IgD-negative memory B cell (primary cell): Measurements from ENCODE around the gene PTPDC1. TPM values are rescaled to one million over a fixed set of nuclear protein-coding genes. Genes with fewer than 3 reads are reported as not detected.
"Not testable (repeated sequence)": the region's sequence is repeated elsewhere in the genome, so short reads cannot be mapped to it uniquely, and the experiment has no call there.

Source experiments
- H3K27ac Mint-ChIP-seq, 3 donors: one replicate each; pipeline ENCODE4 v1.8.0; 2020 to 2022; ENCODE audit warnings: mild to moderate bottlenecking in 3 of 3, mixed read lengths in 3 of 3, moderate library complexity in 1 of 3
- H3K27me3 Mint-ChIP-seq: one replicate; pipeline ENCODE4 v1.8.0; 2021; ENCODE audit warnings: mixed read lengths
- H3K36me3 Mint-ChIP-seq: one replicate; pipeline ENCODE4 v1.8.0; 2020; ENCODE audit warnings: mild to moderate bottlenecking, mixed read lengths
- H3K4me1 Mint-ChIP-seq, 3 donors: one replicate each; pipeline ENCODE4 v1.8.0; 2020 to 2022; ENCODE audit warnings: mixed read lengths in 3 of 3, mild to moderate bottlenecking in 1 of 3
- H3K4me3 Mint-ChIP-seq, 4 donors: one replicate each; pipeline ENCODE4 v1.8.0; 2020 to 2022; ENCODE audit warnings: mild to moderate bottlenecking in 4 of 4, mixed read lengths in 4 of 4, moderate library complexity in 3 of 4
- H3K9me3 Mint-ChIP-seq, 3 donors: one replicate each; pipeline ENCODE4 v1.8.0; 2020 to 2021; ENCODE audit warnings: mixed read lengths in 3 of 3, mild to moderate bottlenecking in 1 of 3
- polyA plus RNA-seq: library from polyadenylated mRNA; unstranded; fragments of 300-500 nt; fragmentation: Illumina TruSeq; gene quantifications from one replicate; pipeline ENCODE4 v1.2.3, GENCODE V29; 2021

The PTPDC1 gene
- polyA plus RNA-seq, 1 donor from 2014 or later, result 2.7 TPM

DNA sequence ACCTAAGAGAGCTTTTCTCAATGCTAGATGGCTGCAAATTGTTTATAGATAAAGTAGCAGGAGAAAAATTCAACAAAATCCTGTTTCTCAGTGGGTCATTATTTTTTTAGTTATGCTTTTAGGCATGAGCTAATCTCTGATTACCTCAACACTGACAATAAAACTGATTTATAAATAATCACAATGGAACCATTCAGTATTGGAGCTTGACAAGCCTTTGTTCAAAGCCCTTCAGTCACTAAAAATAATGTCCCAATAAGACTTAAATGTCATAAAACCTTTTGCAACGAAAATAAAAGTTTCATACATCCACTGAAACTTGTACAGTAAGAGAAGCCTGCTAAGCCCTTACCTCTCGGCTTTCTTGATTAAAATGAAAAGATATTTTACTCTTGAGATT is 27.2 kb downstream of the PTPDC1 start:
- H3K27me3 Mint-ChIP-seq, result no peaks in the 10 kb centered on the region
- H3K4me1 Mint-ChIP-seq, result no peaks in the 10 kb centered on the region
- H3K4me3 Mint-ChIP-seq, result no peak overlapping the region
- no peak overlapping the region for H3K27ac Mint-ChIP-seq
- H3K9me3 Mint-ChIP-seq, result peaks cover 0 to 4% (median 0%) of the 10 kb centered on the region in 3 donors
- H3K36me3 Mint-ChIP-seq, result no peaks in the 10 kb centered on the region

DNA sequence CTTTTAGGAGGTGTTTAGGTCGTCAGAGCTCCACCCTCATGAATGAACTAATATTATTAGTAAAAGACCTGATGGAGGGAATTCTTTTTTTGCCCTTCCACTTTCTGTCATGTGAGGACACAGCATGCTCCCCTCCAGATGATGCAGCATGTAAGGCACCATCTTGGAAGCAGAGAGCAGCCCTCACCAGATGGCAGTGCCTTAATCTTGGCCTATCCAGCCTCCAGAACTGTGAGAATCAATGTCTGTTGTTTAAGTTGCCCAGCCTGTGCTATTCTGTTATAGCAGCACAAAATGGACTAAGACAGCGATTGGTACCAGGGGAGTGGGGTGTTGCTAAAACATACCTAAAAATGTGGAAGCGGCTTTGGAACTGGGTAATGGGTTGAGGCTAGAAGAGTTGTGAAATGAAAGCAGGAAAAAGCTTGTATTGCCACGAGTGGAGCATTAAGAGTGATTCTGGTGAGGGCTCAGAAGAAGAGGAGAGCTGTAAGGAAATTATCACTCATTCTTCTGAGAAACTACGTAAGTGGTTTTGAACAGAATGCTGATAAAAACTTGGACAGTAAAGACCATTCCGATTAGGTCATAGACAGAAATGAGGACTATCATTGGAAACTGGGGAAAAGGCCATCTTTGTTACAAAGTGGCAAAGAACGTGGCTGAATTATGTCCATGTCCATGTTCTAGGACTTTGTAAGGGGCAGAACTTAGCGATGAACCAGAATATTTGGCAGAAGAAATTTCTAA is 28.6 kb downstream of the PTPDC1 start:
- H3K27ac Mint-ChIP-seq, result no peak overlapping the region
- peaks cover 0 to 4% (median 0%) of the 10 kb centered on the region in 3 donors for H3K9me3 Mint-ChIP-seq
- H3K27me3 Mint-ChIP-seq, result no peaks in the 10 kb centered on the region
- H3K4me3 Mint-ChIP-seq, result no peak overlapping the region
- H3K4me1 Mint-ChIP-seq, result no peaks in the 10 kb centered on the region
- H3K36me3 Mint-ChIP-seq, result no peaks in the 10 kb centered on the region

DNA sequence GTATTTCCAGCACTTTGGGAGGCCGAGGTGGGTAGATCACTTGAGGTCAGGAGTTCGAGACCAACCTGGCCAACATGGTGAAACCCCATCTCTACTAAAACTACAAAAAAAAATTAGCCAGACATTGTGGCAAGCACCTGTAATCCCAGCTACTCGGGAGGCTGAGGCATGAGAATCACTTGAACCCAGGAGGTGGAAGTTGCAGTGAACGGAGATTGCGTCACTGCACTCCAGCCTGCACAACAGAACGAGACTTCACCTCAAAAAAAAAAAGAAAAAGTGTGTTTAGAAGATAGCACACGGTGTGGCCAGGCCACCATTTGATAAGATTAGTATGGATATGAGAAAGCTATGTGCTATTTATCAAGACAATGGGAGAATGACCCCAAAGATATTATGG is 35.8 kb downstream of the PTPDC1 start:
- H3K4me3 Mint-ChIP-seq, result not testable (repeated sequence)

DNA sequence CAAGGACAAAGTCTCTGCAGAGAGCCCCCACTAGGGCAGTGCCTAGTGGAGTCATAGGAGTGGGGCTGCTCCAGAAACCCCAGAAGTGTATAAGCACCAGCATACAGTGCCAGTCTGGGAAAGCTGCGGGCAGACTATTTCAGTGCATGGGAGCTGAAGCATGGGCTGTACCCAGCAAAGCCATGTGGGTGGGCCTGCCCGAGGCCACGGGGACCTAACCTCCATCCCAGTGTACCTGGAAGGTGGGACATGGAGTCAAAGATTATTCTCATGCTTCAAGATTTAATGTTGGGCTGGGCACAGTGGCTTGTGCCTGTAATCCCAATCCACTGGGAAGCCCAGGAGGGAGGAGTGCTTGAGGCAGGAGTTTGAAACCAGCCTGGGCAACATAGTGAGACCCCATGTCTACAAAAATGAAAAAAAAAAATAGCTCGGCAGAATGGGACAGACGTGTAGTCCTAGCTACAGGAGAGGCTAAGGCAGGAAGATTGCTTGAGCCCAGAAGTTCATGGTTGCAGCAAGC is 36.7 kb downstream of the PTPDC1 start:
- H3K27me3 Mint-ChIP-seq, result no peaks in the 10 kb centered on the region
- no peak overlapping the region for H3K4me3 Mint-ChIP-seq
- H3K36me3 Mint-ChIP-seq, result peaks cover 2% of the 10 kb centered on the region
- no peaks in the 10 kb centered on the region for H3K4me1 Mint-ChIP-seq
- peaks cover 0 to 5% (median 3%) of the 10 kb centered on the region in 3 donors for H3K9me3 Mint-ChIP-seq
- H3K27ac Mint-ChIP-seq, result no peak overlapping the region

More for the DNA sequence above, 35.8 kb downstream of the PTPDC1 start:
- H3K4me1 Mint-ChIP-seq, H3K27me3 Mint-ChIP-seq, H3K9me3 Mint-ChIP-seq, H3K36me3 Mint-ChIP-seq: not testable (repeated sequence)
- H3K27ac Mint-ChIP-seq, result peak overlapping the region in 1 of 3 donors; percentile 50

DNA sequence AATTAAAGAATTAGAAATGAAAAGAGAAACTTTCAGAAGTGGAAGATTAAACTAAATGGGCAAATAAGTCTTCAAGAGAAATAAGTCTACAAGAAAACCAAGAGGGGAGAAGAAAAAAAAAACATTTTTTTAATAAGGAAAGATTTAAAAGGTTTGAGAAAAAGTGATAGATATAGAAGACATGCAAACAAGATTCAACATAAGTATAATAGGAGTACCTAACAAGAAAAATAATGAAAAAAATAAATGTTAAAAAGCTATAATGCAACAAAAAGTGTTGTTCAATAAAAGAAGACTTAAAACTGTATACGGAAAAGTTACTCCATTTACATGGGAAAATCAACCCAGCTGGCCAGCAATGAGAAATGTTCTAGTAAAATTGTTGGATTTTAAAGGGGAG is 42.6 kb downstream of the PTPDC1 start:
- H3K4me1 Mint-ChIP-seq, result no peaks in the 10 kb centered on the region
- peaks cover 2% of the 10 kb centered on the region for H3K36me3 Mint-ChIP-seq
- no peak overlapping the region for H3K4me3 Mint-ChIP-seq
- H3K27ac Mint-ChIP-seq, result no peak overlapping the region
- H3K9me3 Mint-ChIP-seq, result peaks cover 5 to 30% (median 27%) of the 10 kb centered on the region in 3 donors
- H3K27me3 Mint-ChIP-seq, result peaks cover 3% of the 10 kb centered on the region

DNA sequence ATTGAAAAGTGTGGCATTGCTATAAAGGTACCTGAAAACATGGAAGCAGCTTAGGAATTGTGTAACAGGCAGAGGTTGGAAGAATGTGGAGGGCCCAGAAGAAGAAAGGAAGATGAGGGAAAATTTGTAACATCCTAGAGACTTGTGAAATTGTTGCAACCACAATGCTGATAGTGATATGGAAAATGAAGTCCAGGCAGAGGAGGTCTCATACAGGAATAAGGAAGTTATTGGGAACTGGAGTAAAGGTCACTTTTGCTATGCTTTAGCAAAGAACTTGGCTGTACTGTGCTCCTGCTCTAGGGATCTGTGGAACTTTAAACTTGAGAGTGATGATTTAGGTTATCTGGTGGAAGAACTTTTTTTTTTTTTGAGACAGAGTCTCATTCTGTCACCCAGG is 43.5 kb downstream of the PTPDC1 start:
- H3K4me3 Mint-ChIP-seq, result no peak overlapping the region
- peaks cover 3% of the 10 kb centered on the region for H3K27me3 Mint-ChIP-seq
- peaks cover 5 to 30% (median 27%) of the 10 kb centered on the region in 3 donors for H3K9me3 Mint-ChIP-seq
- peaks cover 2% of the 10 kb centered on the region for H3K36me3 Mint-ChIP-seq
- H3K27ac Mint-ChIP-seq, result peak overlapping the region in 1 of 3 donors; percentile 6
- H3K4me1 Mint-ChIP-seq, result no peaks in the 10 kb centered on the region

DNA sequence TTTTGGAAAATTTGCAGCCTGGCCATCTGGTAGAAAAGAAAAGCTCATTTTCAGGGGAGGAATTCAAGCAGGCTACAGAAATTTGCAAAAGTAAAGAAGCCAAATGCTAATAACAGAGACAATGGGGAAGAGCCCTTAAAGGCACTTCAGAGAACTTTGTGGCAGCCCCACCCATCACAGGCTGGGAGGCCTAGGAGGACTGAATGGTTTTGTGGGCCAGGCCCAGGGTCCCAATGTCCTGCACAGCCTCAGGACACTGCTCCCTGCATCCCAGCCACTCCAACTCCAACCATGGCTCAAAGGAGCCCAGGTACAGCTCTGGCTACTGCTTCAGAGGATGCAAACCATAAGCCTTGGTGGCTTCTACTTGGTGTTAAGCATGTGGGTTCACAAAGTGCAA is 44.3 kb downstream of the PTPDC1 start:
- Mint-ChIP-seq H3K27ac (no peak overlapping the region), H3K36me3 (no peaks in the 10 kb centered on the region), H3K4me3 (peak overlapping the region in 1 of 4 donors; percentile 32), H3K9me3 (peaks cover 5 to 30% (median 30%) of the 10 kb centered on the region in 3 donors), H3K4me1 (no peaks in the 10 kb centered on the region), H3K27me3 (peaks cover 3% of the 10 kb centered on the region)

DNA sequence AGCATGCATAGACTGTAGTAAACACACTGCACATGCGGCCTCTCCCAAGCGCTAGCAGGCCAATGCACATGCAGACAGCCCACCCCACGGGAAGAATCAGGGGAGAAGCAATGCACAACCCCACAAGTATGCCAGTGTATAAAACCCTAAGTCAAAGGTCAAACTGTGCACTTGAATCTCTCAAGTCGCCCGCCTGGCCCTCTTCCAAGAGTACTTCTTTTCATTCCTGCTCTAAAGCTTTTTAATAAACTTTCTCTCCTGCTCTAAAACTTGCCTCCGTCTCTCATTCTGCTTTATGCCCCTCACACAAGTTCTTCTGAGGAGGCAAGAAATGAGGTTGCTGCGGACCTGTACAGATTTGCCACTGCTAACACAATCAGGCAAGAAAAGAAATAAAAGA is 50.4 kb downstream of the PTPDC1 start:
- H3K36me3 Mint-ChIP-seq, result peaks cover 2% of the 10 kb centered on the region
- H3K9me3 Mint-ChIP-seq, result peaks cover 0 to 5% (median 2%) of the 10 kb centered on the region in 3 donors
- peaks cover 6 to 8% (median 7%) of the 10 kb centered on the region in 3 donors for H3K4me1 Mint-ChIP-seq
- peak overlapping the region in 1 of 4 donors; percentile 43 for H3K4me3 Mint-ChIP-seq
- H3K27me3 Mint-ChIP-seq, result peaks cover 4% of the 10 kb centered on the region
- H3K27ac Mint-ChIP-seq, result no peak overlapping the region

DNA sequence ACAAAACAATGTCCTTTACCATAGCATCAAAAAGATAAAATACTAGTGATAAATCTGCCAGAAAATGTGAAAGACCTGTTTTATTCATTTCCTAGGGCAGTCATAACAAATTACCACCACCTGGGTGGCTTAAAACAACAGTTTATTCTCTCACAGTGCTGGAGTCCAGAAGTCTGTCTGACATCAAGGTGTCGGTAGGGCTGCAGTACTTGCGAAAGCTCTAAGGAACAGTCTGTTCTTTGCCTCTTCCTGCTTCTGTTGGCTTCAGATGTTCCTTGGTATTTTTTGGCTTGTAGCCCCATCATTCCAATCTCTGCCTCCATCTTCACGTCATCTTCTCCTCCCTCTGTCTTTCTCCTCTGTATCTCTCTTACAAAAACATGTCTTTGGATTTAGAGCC is 51.0 kb downstream of the PTPDC1 start:
- H3K27me3 Mint-ChIP-seq, result peaks cover 4% of the 10 kb centered on the region
- H3K27ac Mint-ChIP-seq, result no peak overlapping the region
- peaks cover 12 to 13% (median 12%) of the 10 kb centered on the region in 3 donors for H3K4me1 Mint-ChIP-seq
- no peak overlapping the region for H3K4me3 Mint-ChIP-seq
- H3K36me3 Mint-ChIP-seq, result peaks cover 2% of the 10 kb centered on the region
- H3K9me3 Mint-ChIP-seq, result peaks cover 0 to 3% (median 0%) of the 10 kb centered on the region in 3 donors

DNA sequence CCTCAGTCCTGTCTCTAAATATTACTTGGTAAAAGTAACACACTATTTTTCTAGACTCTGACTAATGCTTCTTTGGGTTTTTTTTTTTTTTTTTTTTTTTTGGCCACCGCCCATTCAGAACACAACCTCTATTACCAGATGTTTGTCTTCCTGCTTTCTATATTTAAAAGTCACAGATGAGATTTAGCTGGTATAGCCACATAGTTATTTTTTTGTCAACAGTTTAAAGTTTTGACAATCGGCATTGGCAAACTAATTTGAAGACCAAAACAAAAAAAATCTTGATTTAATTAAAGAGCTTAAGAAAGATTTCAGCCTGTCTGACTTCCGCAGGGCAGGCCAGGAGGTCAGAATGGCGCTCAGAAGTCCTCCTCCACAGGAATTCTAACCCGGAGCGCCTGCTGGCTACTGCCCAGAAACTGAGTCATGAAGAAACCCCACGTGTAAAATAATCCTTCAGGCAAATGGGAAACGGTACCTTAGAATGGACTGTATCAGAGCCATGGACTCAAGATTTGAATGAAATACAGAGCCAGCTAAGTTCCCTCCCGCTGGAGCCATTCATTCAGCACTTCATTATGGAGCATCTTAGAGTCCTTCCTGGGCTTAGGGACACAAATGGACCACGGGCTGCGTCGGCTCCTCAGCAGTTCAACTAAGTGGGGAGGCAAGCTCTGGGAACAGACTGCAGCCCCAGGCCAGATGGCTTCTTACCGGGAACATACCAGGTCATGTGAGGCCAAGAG is 55.6 kb downstream of the PTPDC1 start:
- Mint-ChIP-seq H3K36me3 (peaks cover 2% of the 10 kb centered on the region), H3K4me3 (peak overlapping the region in 3 of 4 donors; percentile 25 to 84 (median 72)), H3K9me3 (no peaks in the 10 kb centered on the region), H3K4me1 (peaks cover 16 to 21% (median 20%) of the 10 kb centered on the region in 3 donors), H3K27ac (peak overlapping the region in 1 of 3 donors; percentile 59), H3K27me3 (no peaks in the 10 kb centered on the region)

DNA sequence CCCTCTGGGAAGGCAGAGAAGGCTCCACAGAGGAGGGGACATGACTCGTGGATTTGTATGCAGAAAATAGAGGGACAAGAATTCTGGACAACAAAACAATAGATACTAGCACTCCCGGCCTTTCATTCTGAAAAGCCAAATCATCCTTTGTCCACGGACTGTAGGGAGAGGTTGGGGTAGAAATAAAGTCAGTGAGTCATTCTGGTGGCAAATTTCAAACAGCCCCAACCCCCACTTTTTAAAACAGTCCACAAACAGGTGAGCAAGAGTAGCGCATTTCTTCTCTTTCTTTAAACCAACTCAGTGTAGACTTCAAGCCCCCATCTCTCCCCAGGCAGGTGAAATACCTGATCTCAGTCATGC is 56.1 kb downstream of the PTPDC1 start:
- Mint-ChIP-seq H3K4me3 (peak overlapping the region in 2 of 4 donors; percentile 25 to 60), H3K27ac (peak overlapping the region in 1 of 3 donors; percentile 59), H3K27me3 (no peaks in the 10 kb centered on the region)

DNA sequence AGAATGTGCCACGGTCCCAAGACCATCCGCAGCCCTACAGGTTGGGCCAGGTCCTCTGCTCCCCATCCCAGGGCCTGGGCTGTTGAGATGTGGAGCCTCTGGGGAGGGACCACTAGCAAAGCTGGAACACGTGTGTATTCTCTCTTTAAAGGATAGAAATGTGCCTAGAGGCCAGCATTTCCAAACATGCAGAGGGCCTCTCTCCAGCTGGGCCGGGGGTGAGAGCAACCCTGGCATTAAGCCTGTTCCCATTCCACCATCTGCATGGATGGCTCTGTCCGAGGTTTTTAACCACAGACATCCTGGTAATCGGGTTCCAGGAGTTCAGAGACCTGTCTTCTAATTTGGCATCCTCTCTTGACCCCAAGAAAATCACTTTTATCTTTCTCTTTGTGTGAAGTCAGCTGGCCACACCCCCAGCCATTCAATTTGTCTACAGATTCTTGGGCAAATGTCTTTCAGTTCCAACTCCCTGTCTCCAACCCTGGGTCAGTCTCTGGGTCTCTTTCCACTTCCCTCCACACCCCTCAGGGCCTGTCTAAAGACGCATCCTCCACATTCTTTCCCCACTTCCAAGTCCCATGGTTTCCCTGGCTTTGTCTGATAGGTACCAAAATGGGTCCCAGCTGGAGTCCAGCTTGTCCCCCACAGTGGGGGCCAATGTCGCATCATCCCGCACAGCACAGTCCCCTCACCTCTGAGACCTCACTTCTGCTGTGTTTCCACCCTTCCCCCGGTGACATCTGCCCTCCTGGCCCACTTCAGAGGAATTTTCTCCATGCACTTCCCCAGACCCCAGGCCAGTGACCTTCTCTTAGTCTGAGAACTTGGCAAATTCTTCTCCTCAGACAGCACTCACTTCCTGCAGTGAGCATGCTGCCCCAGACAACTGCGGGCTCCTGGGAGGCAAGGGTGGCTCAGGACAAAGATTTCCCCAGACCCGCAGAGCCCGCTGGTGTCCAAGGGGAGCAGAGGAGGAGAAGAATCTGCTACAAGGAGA is 56.8 kb downstream of the PTPDC1 start:
- no peaks in the 10 kb centered on the region for H3K9me3 Mint-ChIP-seq
- peak overlapping the region in 1 of 4 donors; percentile 15 for H3K4me3 Mint-ChIP-seq
- no peak overlapping the region for H3K27ac Mint-ChIP-seq
- H3K36me3 Mint-ChIP-seq, result peaks cover 2% of the 10 kb centered on the region
- H3K4me1 Mint-ChIP-seq, result peaks cover 20 to 21% (median 21%) of the 10 kb centered on the region in 3 donors
- no peaks in the 10 kb centered on the region for H3K27me3 Mint-ChIP-seq

More for the DNA sequence above, 56.1 kb downstream of the PTPDC1 start:
- Mint-ChIP-seq H3K4me1 (peaks cover 17 to 21% (median 20%) of the 10 kb centered on the region in 3 donors), H3K9me3 (no peaks in the 10 kb centered on the region), H3K36me3 (peaks cover 2% of the 10 kb centered on the region)

DNA sequence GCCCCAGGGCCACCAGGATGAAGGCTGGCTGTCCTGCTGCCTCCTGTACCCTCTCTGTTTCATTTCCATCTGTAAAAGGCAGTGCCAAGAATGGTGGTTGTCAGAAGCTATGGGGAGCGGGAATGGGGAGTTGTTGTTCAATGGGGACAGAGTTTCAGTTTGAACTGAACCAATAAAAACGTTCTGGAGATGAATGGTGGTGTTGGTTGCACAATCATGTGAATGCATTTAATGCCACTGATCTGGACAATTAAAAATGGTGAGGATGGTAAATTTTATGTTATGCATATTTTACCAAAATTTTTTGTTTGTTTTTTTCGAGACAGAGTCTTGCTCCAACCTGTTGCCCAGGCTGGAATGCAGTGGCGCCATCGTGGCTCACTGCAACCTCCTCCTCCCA is 58.1 kb downstream of the PTPDC1 start:
- Mint-ChIP-seq H3K27me3 (no peaks in the 10 kb centered on the region), H3K27ac (no peak overlapping the region), H3K36me3 (peaks cover 2% of the 10 kb centered on the region), H3K4me1 (peaks cover 20 to 21% (median 21%) of the 10 kb centered on the region in 3 donors), H3K9me3 (no peaks in the 10 kb centered on the region), H3K4me3 (no peak overlapping the region)

DNA sequence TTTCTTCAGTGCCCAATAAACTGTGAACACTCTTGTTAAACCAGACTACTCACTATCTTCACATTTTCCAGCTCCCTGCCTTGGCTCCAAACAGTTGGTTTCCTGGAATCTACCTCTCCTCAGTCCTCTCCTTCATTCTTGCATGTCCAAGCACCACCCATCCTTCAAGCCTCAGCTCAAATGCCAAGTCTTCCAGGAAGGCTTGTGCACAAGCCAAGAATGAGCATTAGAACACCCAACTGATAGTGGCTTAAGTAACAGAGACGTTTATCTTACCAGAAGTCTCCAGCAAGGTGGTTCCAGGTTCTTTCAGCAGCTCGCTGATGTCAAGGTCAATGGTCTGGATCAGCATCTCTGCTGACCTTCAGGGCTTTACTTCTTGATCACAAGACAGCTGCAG is 60.1 kb downstream of the PTPDC1 start:
- Mint-ChIP-seq H3K4me1 (peaks cover 20 to 25% (median 23%) of the 10 kb centered on the region in 3 donors), H3K36me3 (peaks cover 2% of the 10 kb centered on the region), H3K27me3 (no peaks in the 10 kb centered on the region), H3K4me3 (peak overlapping the region in 1 of 4 donors; percentile 55), H3K9me3 (no peaks in the 10 kb centered on the region), H3K27ac (no peak overlapping the region)
